IMR-90 (cell line): ENCODE results near the gene NIPAL3. TPM values are rescaled to one million over a fixed set of nuclear protein-coding genes. Genes with fewer than 3 reads are reported as not detected.
A peak's percentile ranks its signal among the peaks of the same experiment; 100 is the strongest.

ENCODE experiments used
- ATAC-seq: fragments of 200-7000 bp; cut with Tn5 transposase; 2 replicates; pipeline ENCODE4 v1.9.1; 2020; ENCODE audit warnings: low read depth, mild to moderate bottlenecking, moderate library complexity
- BruUV-seq: library from RNA; stranded (reverse); fragments of 400-500 nt; replicated peaks from 2 replicates; lab custom pipeline; 2021; lab: Mats Ljungman, UMichigan
- CTCF ChIA-PET: fragments of 300-600 bp; formaldehyde crosslinking; extraction: SDS; loops from one replicate; lab custom pipeline; 2021; ENCODE audit warnings: antibody characterized with exemption; lab: Yijun Ruan, JAX
- POLR2A ChIA-PET: fragments of 300-600 bp; sonication (Branson Sonifier 250); formaldehyde crosslinking; loops from one replicate; lab custom pipeline; 2022; ENCODE audit warnings: antibody characterized with exemption; ENCODE audit not compliant: unreplicated experiment; lab: Charles Lee
- DNase-seq: peaks from one replicate; pipeline ENCODE4 v3.0.0; 2013
- H2AFZ ChIP-seq: replicated peaks from 2 replicates; pipeline ENCODE3; 2013; ENCODE audit warnings: low read length, mild to moderate bottlenecking; ENCODE audit not compliant: poor library complexity
- H2AK5ac ChIP-seq: 2 replicates; pipeline ENCODE4 v1.6.1; 2013; ENCODE audit warnings: low read depth, low read length, inconsistent platforms
- H2AK9ac ChIP-seq: replicated peaks from 2 replicates; pipeline ENCODE3; 2013; ENCODE audit warnings: mild to moderate bottlenecking, low read depth, low read length, moderate library complexity; ENCODE audit not compliant: poor library complexity
- H2BK120ac ChIP-seq: 2 replicates; pipeline ENCODE4 v1.6.1; 2013; ENCODE audit warnings: low read depth, low read length, inconsistent platforms
- H2BK15ac ChIP-seq: 3 replicates; pipeline ENCODE4 v1.6.1; 2013; ENCODE audit warnings: low read depth, low read length, inconsistent platforms
- H2BK20ac ChIP-seq: 2 replicates; pipeline ENCODE4 v1.6.1; 2013; ENCODE audit warnings: low read depth, mild to moderate bottlenecking, inconsistent platforms, low read length, moderate library complexity
- H2BK5ac ChIP-seq: 2 replicates; pipeline ENCODE4 v1.6.1; 2013; ENCODE audit warnings: mild to moderate bottlenecking, low read depth, low read length, inconsistent platforms; ENCODE audit not compliant: poor library complexity, severe bottlenecking
- H3K14ac ChIP-seq: replicated peaks from 2 replicates; pipeline ENCODE4 v1.6.1; 2013; ENCODE audit warnings: low read depth, low read length, inconsistent platforms
- H3K18ac ChIP-seq: 2 replicates; pipeline ENCODE4 v1.6.1; 2013; ENCODE audit warnings: low read depth, low read length, control low read depth
- H3K23ac ChIP-seq: 2 replicates; pipeline ENCODE4 v1.6.1; 2013; ENCODE audit warnings: low read depth, low read length, inconsistent platforms
- H3K27ac ChIP-seq: 2 replicates; pipeline ENCODE4 v1.5.1; 2013; ENCODE audit warnings: mild to moderate bottlenecking, control low read depth, low read length; ENCODE audit not compliant: insufficient read depth
- H3K27me3 ChIP-seq: 2 replicates; pipeline ENCODE4 v1.6.1; 2013; ENCODE audit warnings: low read length; ENCODE audit not compliant: control insufficient read depth, insufficient read depth
- H3K36me3 ChIP-seq: 2 replicates; pipeline ENCODE4 v1.6.1; 2013; ENCODE audit warnings: low read length, mixed read lengths; ENCODE audit not compliant: control insufficient read depth, insufficient read depth
- H3K4ac ChIP-seq: 2 replicates; pipeline ENCODE4 v1.6.1; 2013; ENCODE audit warnings: low read depth, low read length, inconsistent platforms
- H3K4me1 ChIP-seq: 2 replicates; pipeline ENCODE4 v1.6.1; 2013; ENCODE audit warnings: low read length, mixed read lengths; ENCODE audit not compliant: control insufficient read depth, insufficient read depth
- H3K4me2 ChIP-seq: 2 replicates; pipeline ENCODE4 v1.6.1; 2013; ENCODE audit warnings: low read depth, mild to moderate bottlenecking, control low read depth, low read length, moderate library complexity
- H3K4me3 ChIP-seq: 2 replicates; pipeline ENCODE4 v1.5.1; 2013; ENCODE audit warnings: low read depth, mild to moderate bottlenecking, control low read depth, low read length, moderate library complexity; ENCODE audit not compliant: insufficient read depth
- H3K56ac ChIP-seq: 2 replicates; pipeline ENCODE4 v1.6.1; 2013; ENCODE audit warnings: low read length, inconsistent platforms; ENCODE audit not compliant: insufficient read depth; ENCODE audit errors: extremely low read depth
- H3K79me1 ChIP-seq, 2 experiments: 2 replicates each; pipeline ENCODE4 v1.6.1; 2013; ENCODE audit warnings: low read length in 2 of 2, inconsistent platforms in 1 of 2, low read depth in 1 of 2
- H3K9ac ChIP-seq: 2 replicates; pipeline ENCODE4 v1.6.1; 2013; ENCODE audit warnings: low read depth, low read length, control low read depth
- H3K9me1 ChIP-seq: 2 replicates; pipeline ENCODE4 v1.6.1; 2013; ENCODE audit warnings: low read length, inconsistent platforms; ENCODE audit not compliant: insufficient read depth
- H3K9me3 ChIP-seq: 2 replicates; pipeline ENCODE4 v1.6.1; 2013; ENCODE audit warnings: low read length; ENCODE audit not compliant: control insufficient read depth, insufficient read depth
- H4K20me1 ChIP-seq: 2 replicates; pipeline ENCODE4 v1.6.1; 2013; ENCODE audit warnings: low read length, inconsistent platforms; ENCODE audit not compliant: insufficient read depth
- H4K5ac ChIP-seq: 2 replicates; pipeline ENCODE4 v1.6.1; 2013; ENCODE audit warnings: mild to moderate bottlenecking, low read depth, low read length, control low read depth
- H4K8ac ChIP-seq, 2 experiments: 2 replicates each; pipeline ENCODE4 v1.6.1; 2013; ENCODE audit warnings: low read depth in 2 of 2, low read length in 2 of 2, control low read depth in 1 of 2, inconsistent platforms in 1 of 2
- H4K91ac ChIP-seq: 2 replicates; pipeline ENCODE4 v1.6.1; 2013; ENCODE audit warnings: low read depth, low read length, inconsistent platforms; ENCODE audit not compliant: insufficient read depth
- BHLHE40 ChIP-seq: fragments of 150-350 bp; IDR thresholded peaks from 2 replicates; pipeline ENCODE4 v1.6.1; 2016; ENCODE audit warnings: mild to moderate bottlenecking, low read depth, low read length
- CEBPB ChIP-seq: IDR thresholded peaks from 2 replicates; pipeline ENCODE4 v1.6.1; 2012; ENCODE audit warnings: low read depth, low read length, improper control_type of control experiment
- CHD1 ChIP-seq: IDR thresholded peaks from 2 replicates; pipeline ENCODE4 v1.6.1; 2012; ENCODE audit warnings: low read depth, low read length, improper control_type of control experiment
- CTCF ChIP-seq: conservative IDR thresholded peaks from 2 replicates; pipeline ENCODE4 v1.5.1; 2012; ENCODE audit warnings: mild to moderate bottlenecking, low read depth, low read length, improper control_type of control experiment
- FOS ChIP-seq: fragments of 150-350 bp; IDR thresholded peaks from 2 replicates; pipeline ENCODE4 v1.6.1; 2016; ENCODE audit warnings: low read depth, low read length
- MAFK ChIP-seq: IDR thresholded peaks from 2 replicates; pipeline ENCODE4 v1.6.1; 2012; ENCODE audit warnings: low read depth, low read length, improper control_type of control experiment
- MAZ ChIP-seq: IDR thresholded peaks from 2 replicates; pipeline ENCODE4 v1.6.1; 2012; ENCODE audit warnings: low read depth, mild to moderate bottlenecking, low read length, improper control_type of control experiment, moderate library complexity, borderline replicate concordance
- MXI1 ChIP-seq: IDR thresholded peaks from 2 replicates; pipeline ENCODE4 v1.6.1; 2012; ENCODE audit warnings: low read depth, mild to moderate bottlenecking, low read length, moderate library complexity, borderline replicate concordance
- NFE2L2 ChIP-seq: fragments of 150-350 bp; IDR thresholded peaks from 2 replicates; pipeline ENCODE4 v1.6.1; 2016; ENCODE audit warnings: low read depth, mild to moderate bottlenecking, low read length
- RAD21 ChIP-seq: IDR thresholded peaks from 2 replicates; pipeline ENCODE4 v1.6.1; 2012; ENCODE audit warnings: low read length, improper control_type of control experiment
- RCOR1 ChIP-seq: IDR thresholded peaks from 2 replicates; pipeline ENCODE4 v1.6.1; 2012; ENCODE audit warnings: mild to moderate bottlenecking, low read length, improper control_type of control experiment; ENCODE audit not compliant: insufficient replicate concordance
- RFX5 ChIP-seq: IDR thresholded peaks from 2 replicates; pipeline ENCODE4 v1.8.0; 2012; ENCODE audit warnings: low read depth, mild to moderate bottlenecking, low read length, moderate library complexity
- USF2 ChIP-seq: fragments of 150-350 bp; IDR thresholded peaks from 2 replicates; pipeline ENCODE4 v1.6.1; 2017; ENCODE audit warnings: mild to moderate bottlenecking, antibody characterized with exemption, low read length, low read depth
- WGBS, 2 experiments: methylation state at CpG; one replicate each; pipeline versions ENCODE4 v1.1.5 to v1.1.7; 2013; ENCODE audit warnings: missing lambda C conversion rate in 2 of 2; ENCODE audit not compliant: insufficient read length in 1 of 2; ENCODE audit errors: extremely low coverage in 2 of 2; 5-methylcytosine and 5-hydroxymethylcytosine counted together
- dilution Hi-C: fragments of 300-500 bp; cut with HindIII; formaldehyde crosslinking; loops from one replicate; pipeline ENCODE4 v1.14.3; 2018; ENCODE audit warnings: low sequenced_read_pairs; ENCODE audit not compliant: unreplicated experiment
- in situ Hi-C: fragments of 300-500 bp; cut with MboI; formaldehyde crosslinking; loops from 3 replicates; pipeline ENCODE4 v1.14.3; 2019; ENCODE audit warnings: low sequenced_read_pairs, inconsistent platforms, mixed read lengths
- intact Hi-C: fragments of 100-400 bp; cut with micrococcal nuclease; formaldehyde crosslinking; loops from 2 replicates; pipeline ENCODE4 v1.10.0; 2022
- polyA plus RNA-seq, 3 experiments: library from polyadenylated mRNA; depleted of rRNA; stranded (reverse); fragments of >200 nt; gene quantifications; 2 replicates each; pipeline ENCODE4 v1.2.3, GENCODE V29; 2012; ENCODE audit warnings: low replicate concordance in 1 of 3
- total RNA-seq: library from RNA; depleted of rRNA; stranded (reverse); fragments of >200 nt; gene quantifications from 2 replicates; pipeline ENCODE4 v1.2.3, GENCODE V29; 2012

NIPAL3 gene
- total and polyA plus RNA-seq, 2 of the 4 experiments (the other 2 are of a cell fraction), result 55.0 to 123 TPM

- Histone ChIP-seq H3K56ac (0 out of 2 replicates have a peak overlapping the region, but pooled peaks have one; percentile 6), H4K8ac (peak overlapping the region in 1 of 2 experiments; percentile 73; a peak in 2 of 4 replicates), H3K27ac (no peak overlapping the region), H4K91ac (no peak overlapping the region; the same call in 1 of the 2 replicates), H3K36me3 (no peaks in the 10 kb centered on the region), H3K9me3 (peaks cover 3% of the 10 kb centered on the region; the same call in 1 of the 2 replicates), H2AK5ac (peak overlapping the region; percentile 64), H3K9me1 (peaks cover 7% of the 10 kb centered on the region), H2AFZ (no peak overlapping the region), H3K4ac (peak overlapping the region; percentile 73; the same call in 1 of the 2 replicates), H2BK5ac (peak overlapping the region; percentile 89), H4K20me1 (no peaks in the 10 kb centered on the region), H3K23ac (peak overlapping the region; percentile 67; the same call in 1 of the 2 replicates), H3K27me3 (no peaks in the 10 kb centered on the region), H3K4me2 (peak overlapping the region; percentile 19; the same call in 1 of the 2 replicates), H3K4me3 (no peak overlapping the region), H2BK15ac (peak overlapping the region; percentile 16; the same call in 1 of the 3 replicates), H3K4me1 (peaks cover 2% of the 10 kb centered on the region; the same call in 1 of the 2 replicates), H3K18ac (no peak overlapping the region; the same call in 1 of the 2 replicates), H2AK9ac (no peak overlapping the region), H3K9ac (no peak overlapping the region), H3K14ac (peak overlapping the region; percentile 79; the same call in 1 of the 2 replicates), H4K5ac (no peak overlapping the region), H3K79me1 (peaks cover 19 to 37% of the 10 kb centered on the region in 2 experiments), H2BK20ac (peak overlapping the region; percentile 87), H2BK120ac (peak overlapping the region; percentile 78; the same call in 1 of the 2 replicates)
- TF ChIP-seq RAD21 (no peak), NFE2L2 (no peak), CEBPB (peak; percentile 93), MAZ (no peak), RCOR1 (no peak), FOS (peak; percentile 51; the same call in 1 of the 2 replicates), CTCF (no peak), BHLHE40 (no peak; the same call in 1 of the 2 replicates), MXI1 (0 out of 2 replicates have a peak, but pooled peaks have one; percentile 16), USF2 (no peak), MAFK (no peak), RFX5 (no peak), CHD1 (no peak)
- WGBS, 2 experiments, result 0% methylated on average over 2 of the region's 3 CpGs; no CpG with 5 or more reads in 1 of the 2 experiments
- in situ Hi-C loops (no loop called here), dilution Hi-C loops (no loop called here), intact Hi-C loops (no loop called here)
- CTCF ChIA-PET, result interaction anchor here (0.9 to 2.2 kb wide), 2 partner anchors 9 to 10 kb away, joined by 3 to 8 read pairs; no protein-coding TSS in a partner anchor
- POLR2A ChIA-PET, result interaction anchor here (0.6 kb wide), 1 partner anchor 222 kb away, joined by 3 read pairs; no protein-coding TSS in a partner anchor
- peak; percentile 25 for ATAC-seq
- BruUV-seq, result no TSS peak
- DNase-seq, result peak; percentile 90
Measured at GRCh38 chr1:24409535-24409934, 6.1 kb upstream of the NIPAL3 start.
